Measurements from ENCODE around the gene DOCK9.

The DOCK9 gene

GRCh38 chr13:98959786-98960605 is 17.9 kb downstream of the DOCK9 start:
- Histone ChIP-seq H2AFZ (ENCODE audit: low read depth) (no peak overlapping the region), H4K20me1 (ENCODE audit: insufficient read depth) (no peaks in the 10 kb centered on the region), H3K27ac (no peak overlapping the region), H3K27me3 (ENCODE audit: insufficient read depth, low read depth) (no peaks in the 10 kb centered on the region), H3K36me3 (ENCODE audit: insufficient read depth) (no peaks in the 10 kb centered on the region), H3K9ac (no peak overlapping the region), H3K79me2 (ENCODE audit: insufficient read depth, low read depth) (no peaks in the 10 kb centered on the region), H3K4me1 (ENCODE audit: low read depth, poor library complexity, severe bottlenecking) (no peaks in the 10 kb centered on the region), H3K4me2 (no peak overlapping the region), H3K4me3 (IDR thresholded peaks at IDR 0.05; ENCODE audit: insufficient read depth, low read depth, low read length) (no peak overlapping the region)
- TF ChIP-seq CTCF (conservative IDR thresholded peaks at IDR 0.05; ENCODE audit: low read depth, low read length) = no peak

GRCh38 chr13:98959291-98959690 is 18.6 kb downstream of the DOCK9 start:
- no peaks in the 10 kb centered on the region for H3K27me3 ChIP-seq (ENCODE audit: insufficient read depth, low read depth)
- no peak overlapping the region for H3K27ac ChIP-seq
- no peak overlapping the region for H3K9ac ChIP-seq
- no peaks in the 10 kb centered on the region for H4K20me1 ChIP-seq (ENCODE audit: insufficient read depth)
- H3K36me3 ChIP-seq (ENCODE audit: insufficient read depth) = no peaks in the 10 kb centered on the region
- no peaks in the 10 kb centered on the region for H3K79me2 ChIP-seq (ENCODE audit: insufficient read depth, low read depth)
- H2AFZ ChIP-seq (ENCODE audit: low read depth) = no peak overlapping the region
- H3K4me3 ChIP-seq (IDR thresholded peaks at IDR 0.05; ENCODE audit: insufficient read depth, low read depth, low read length) = no peak overlapping the region
- no peak overlapping the region for H3K4me2 ChIP-seq
- no peak for TF ChIP-seq CTCF (conservative IDR thresholded peaks at IDR 0.05; ENCODE audit: low read depth, low read length)
- no peaks in the 10 kb centered on the region for H3K4me1 ChIP-seq (ENCODE audit: low read depth, poor library complexity, severe bottlenecking)

GRCh38 chr13:98958443-98958794 is 19.4 kb downstream of the DOCK9 start:
- no peaks in the 10 kb centered on the region for H4K20me1 ChIP-seq (ENCODE audit: insufficient read depth)
- no peak for TF ChIP-seq CTCF (conservative IDR thresholded peaks at IDR 0.05; ENCODE audit: low read depth, low read length)
- H3K4me1 ChIP-seq (ENCODE audit: low read depth, poor library complexity, severe bottlenecking) = no peaks in the 10 kb centered on the region
- no peak overlapping the region for H3K9ac ChIP-seq
- no peaks in the 10 kb centered on the region for H3K27me3 ChIP-seq (ENCODE audit: insufficient read depth, low read depth)
- H3K79me2 ChIP-seq (ENCODE audit: insufficient read depth, low read depth) = no peaks in the 10 kb centered on the region
- no peak overlapping the region for H3K4me3 ChIP-seq (IDR thresholded peaks at IDR 0.05; ENCODE audit: insufficient read depth, low read depth, low read length)
- H3K4me2 ChIP-seq = no peak overlapping the region
- no peak overlapping the region for H2AFZ ChIP-seq (ENCODE audit: low read depth)
- H3K27ac ChIP-seq = no peak overlapping the region
- H3K36me3 ChIP-seq (ENCODE audit: insufficient read depth) = no peaks in the 10 kb centered on the region

GRCh38 chr13:98957731-98958442 is 20.0 kb downstream of the DOCK9 start:
- Histone ChIP-seq H3K27ac (no peak overlapping the region), H3K36me3 (ENCODE audit: insufficient read depth) (no peaks in the 10 kb centered on the region), H3K4me2 (no peak overlapping the region), H3K79me2 (ENCODE audit: insufficient read depth, low read depth) (no peaks in the 10 kb centered on the region), H4K20me1 (ENCODE audit: insufficient read depth) (no peaks in the 10 kb centered on the region), H2AFZ (ENCODE audit: low read depth) (no peak overlapping the region), H3K4me1 (ENCODE audit: low read depth, poor library complexity, severe bottlenecking) (no peaks in the 10 kb centered on the region), H3K4me3 (IDR thresholded peaks at IDR 0.05; ENCODE audit: insufficient read depth, low read depth, low read length) (no peak overlapping the region), H3K27me3 (ENCODE audit: insufficient read depth, low read depth) (no peaks in the 10 kb centered on the region), H3K9ac (no peak overlapping the region)
- TF ChIP-seq CTCF (conservative IDR thresholded peaks at IDR 0.05; ENCODE audit: low read depth, low read length) = no peak
